GM18520 (cell line): ENCODE data around the gene PTPRZ1.

Source experiments
- ATAC-seq: cut with Tn5 transposase; IDR thresholded peaks from one replicate; pipeline ENCODE4 v1.9.1; 2021; ENCODE audit not compliant: unreplicated experiment

Gene PTPRZ1

GRCh38 chr7:121953164-121953563, 80.2 kb downstream of the PTPRZ1 start:
- ATAC-seq, result no peak

DNA sequence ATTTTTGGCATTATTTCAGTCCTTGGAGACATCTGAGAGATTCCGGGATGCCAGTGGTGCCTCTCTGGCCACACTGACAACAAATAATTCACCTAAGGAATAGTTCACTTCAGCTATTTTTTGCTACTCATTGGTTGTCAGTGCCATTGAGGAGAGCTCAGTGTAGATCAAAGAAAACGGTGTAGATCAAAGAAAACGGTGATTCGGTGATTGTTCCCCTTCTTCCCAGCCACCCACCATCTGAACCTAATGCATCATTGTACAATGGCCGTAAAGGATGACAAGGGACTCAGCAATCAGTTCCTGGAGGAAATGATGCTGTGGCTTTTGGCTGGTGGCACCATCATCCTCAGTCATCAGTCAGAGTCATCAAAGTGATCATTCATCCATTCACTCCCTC, 80.6 kb downstream of the PTPRZ1 start:
- no peak for ATAC-seq

DNA sequence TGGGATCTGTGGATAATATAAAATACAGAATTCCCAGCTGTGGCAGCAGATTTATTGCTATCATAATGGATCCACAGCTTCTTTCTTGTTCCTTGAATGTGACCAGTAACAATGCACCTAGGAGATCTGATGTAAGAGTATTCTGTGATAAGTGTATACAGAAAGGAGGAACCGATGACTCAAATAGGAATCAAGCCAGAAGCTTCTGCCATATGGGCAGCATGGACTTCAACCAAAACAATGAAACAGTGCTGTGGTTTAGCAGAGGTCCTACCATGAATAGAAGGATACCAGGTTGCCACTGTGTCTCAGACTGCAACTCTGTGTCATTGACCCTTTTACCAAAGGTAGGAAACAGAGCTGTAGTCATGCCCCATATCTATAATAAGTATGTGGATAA, 81.8 kb downstream of the PTPRZ1 start:
- ATAC-seq, result peak; percentile 69

DNA sequence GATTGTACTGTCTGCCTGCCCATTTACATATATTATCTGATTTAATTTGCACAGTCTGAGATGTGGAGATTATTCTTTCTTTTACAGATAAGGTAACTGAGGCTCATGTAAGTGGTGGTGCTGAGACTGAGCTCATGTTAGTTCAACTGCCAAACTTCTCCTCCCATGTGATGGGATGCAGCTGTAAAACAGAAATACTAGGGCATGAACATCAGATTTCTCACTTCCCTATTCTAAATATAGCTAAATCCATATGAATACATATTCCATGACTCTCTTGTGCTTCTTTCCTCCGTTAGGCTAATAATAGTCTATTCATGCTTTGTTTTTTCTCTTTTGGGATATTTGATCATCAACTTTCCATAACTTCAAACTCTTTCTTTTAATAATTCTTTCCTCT, 84.7 kb downstream of the PTPRZ1 start:
- ATAC-seq, result no peak

DNA sequence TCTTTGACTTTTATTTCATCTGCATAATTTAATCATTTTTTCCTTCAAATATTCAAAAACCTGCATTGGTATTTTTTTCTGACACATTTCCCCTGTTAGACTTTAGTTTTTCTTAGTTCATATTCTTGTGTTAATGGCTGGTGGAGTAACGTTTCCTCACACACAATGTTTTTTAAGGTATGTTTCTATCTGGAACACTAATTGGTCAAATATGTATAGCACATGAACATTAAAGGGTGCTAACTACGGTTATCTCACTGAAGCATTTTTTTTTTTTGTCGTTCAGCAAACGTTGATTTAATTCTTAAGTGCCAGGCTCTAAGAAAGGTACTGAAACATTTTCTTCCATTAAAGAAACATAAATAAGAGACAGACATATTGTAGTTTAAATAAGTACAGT, 87.7 kb downstream of the PTPRZ1 start:
- no peak for ATAC-seq

DNA sequence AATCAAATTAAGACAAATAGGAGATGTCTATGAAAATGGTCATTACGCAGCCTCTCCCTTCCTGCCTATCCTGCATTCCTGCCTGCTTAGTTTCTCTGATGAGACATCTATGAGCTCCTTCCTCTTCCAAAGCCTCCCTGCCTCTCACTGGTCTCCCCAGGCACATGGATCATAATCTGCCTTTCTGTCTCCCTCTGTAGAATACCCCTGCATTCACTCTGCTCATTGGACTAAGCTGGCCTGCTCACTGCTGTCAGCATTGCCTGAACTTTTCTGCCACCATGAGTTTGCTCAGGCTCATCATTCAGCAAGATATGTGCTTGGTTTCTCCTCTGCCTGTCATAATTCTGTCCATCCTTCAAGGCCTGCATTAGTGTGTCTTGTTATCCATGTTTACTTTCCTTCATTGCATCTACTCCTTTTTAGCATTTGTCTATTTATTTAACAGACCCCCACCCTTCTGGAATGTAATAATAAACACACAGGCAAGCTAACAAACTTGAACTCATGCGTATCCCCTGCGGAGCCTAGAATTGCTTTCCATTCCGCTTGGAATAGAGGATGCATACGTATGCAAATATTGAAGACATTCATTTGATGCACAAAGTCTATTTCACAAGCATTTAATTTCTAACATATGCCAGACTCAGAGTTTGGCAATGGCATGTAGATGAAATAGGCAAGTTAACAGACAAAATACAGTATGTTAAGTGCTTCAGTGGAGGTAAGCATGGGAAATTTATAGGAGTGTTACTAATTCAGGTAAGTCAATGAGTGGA, 88.3 kb downstream of the PTPRZ1 start:
- ATAC-seq, result no peak

- ATAC-seq, result no peak
Observed at GRCh38 chr7:121966276-121966934, 93.4 kb downstream of the PTPRZ1 start.

- no peak for ATAC-seq
Observed at GRCh38 chr7:121966935-121967332, 94.0 kb downstream of the PTPRZ1 start.

DNA sequence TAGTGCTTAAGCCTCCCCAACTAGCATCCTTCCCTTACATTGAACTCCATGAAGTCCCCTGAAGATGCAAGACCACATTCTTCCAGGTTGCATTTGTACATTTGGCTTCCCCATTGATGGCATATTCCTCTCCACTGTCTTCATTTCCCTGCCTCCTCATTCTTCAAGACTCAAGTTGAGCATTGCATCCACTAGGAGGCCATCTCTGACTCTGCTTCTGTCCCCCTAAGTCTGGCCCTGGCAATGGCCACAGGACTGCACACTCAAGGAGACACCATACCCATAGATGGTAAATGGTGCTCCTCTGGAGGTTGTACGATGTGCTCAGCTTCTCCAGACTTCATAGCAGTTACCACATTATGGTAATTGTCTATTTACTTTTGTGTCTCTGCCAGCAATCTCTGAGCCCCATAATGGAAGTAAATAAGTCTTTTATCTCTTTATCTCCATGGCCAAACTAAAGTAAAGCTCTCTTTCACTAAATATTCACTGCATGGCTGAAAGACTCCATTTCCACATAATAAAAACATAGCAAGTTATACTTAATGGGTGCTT, 112.6 kb downstream of the PTPRZ1 start:
- ATAC-seq, result no peak

GRCh38 chr7:121992068-121992467, 119.1 kb downstream of the PTPRZ1 start:
- ATAC-seq, result no peak

- ATAC-seq, result peak; percentile 75
Observed at GRCh38 chr7:121994625-121995410, 121.9 kb downstream of the PTPRZ1 start.

GRCh38 chr7:122006687-122007086, 133.7 kb downstream of the PTPRZ1 start:
- no peak for ATAC-seq

- no peak for ATAC-seq
Observed at GRCh38 chr7:122010116-122010515, 137.2 kb downstream of the PTPRZ1 start.

GRCh38 chr7:122013065-122013464, 140.1 kb downstream of the PTPRZ1 start:
- ATAC-seq, result peak; percentile 49

- ATAC-seq, result no peak
Observed at GRCh38 chr7:122013630-122014029, 140.7 kb downstream of the PTPRZ1 start.

- no peak for ATAC-seq
Observed at GRCh38 chr7:122014697-122015096, 141.7 kb downstream of the PTPRZ1 start.

- no peak for ATAC-seq
Observed at GRCh38 chr7:122018032-122018431, 145.1 kb downstream of the PTPRZ1 start.

DNA sequence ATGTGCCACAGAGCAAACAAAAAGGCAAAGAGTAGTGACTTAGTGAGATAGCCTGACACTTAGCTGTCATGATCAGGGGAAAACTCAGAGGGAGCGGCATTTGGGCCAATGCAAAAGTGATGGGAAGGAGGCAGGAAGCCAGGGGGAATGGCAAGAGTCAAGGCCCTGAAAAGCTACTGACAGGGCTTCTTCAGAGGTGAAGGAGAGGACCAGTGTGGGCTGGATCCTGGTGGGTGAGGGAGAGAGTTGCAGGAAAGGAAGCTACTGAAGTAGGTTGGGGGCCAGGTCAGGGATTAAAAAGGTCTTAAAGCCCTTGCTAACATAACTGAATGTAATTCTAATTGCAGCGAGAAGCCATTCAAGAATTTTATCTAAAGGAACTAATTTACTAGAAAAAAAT, 154.1 kb downstream of the PTPRZ1 start:
- no peak for ATAC-seq

- no peak for ATAC-seq
Observed at GRCh38 chr7:122033641-122034040, 160.7 kb downstream of the PTPRZ1 start.

DNA sequence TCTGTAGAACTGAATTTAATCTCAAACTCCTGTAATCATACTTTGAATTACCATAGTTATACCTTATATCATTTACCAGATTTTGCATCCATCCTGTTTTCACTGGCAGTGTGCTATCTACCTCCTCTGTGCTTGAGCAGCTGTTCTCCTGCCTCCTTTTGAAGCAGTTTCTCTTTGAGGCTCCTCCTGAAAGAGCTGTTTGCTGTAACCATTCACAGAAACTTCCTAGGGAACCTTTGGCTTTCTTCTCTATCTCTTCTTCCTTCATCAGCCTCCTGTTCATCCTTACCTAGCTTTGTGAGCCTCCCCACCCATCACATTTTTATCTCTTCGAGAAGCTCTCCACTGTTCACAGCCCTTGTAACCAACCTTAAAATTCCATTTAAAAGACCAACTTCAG, 162.9 kb downstream of the PTPRZ1 start:
- no peak for ATAC-seq

DNA sequence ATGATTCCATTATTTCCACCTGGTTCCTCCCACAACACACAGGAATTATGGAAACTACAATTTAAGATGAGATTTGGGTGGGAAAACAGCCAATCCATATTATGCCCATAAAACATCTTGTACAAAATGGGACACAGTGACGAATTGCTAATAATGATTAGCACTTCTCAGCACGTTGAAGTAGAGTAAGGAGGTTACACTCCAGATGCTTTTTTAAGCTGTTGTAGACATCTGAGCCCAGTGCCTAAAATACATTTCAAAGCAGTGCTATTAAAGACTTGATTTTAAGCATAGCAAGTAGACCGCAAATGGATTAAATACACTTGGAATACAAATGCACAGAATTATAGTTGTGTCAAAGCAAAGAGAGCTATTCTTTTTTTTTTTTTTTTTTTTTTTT, 165.2 kb downstream of the PTPRZ1 start:
- no peak for ATAC-seq

GRCh38 chr7:122038904-122039303, 165.9 kb downstream of the PTPRZ1 start:
- ATAC-seq, result no peak
